Measurements from ENCODE around the gene OR6C3.
"Not testable (repeated sequence)": the region's sequence is repeated elsewhere in the genome, so short reads cannot be mapped to it uniquely, and the experiment has no call there.

OR6C3 gene

GRCh38 chr12:55330446-55330845, at the start of gene OR6C3:
TSS of gene OR6C3 (plus strand) at chr12:55330746. CDS start at chr12:55331701, 955 bp downstream.
- DNase-seq (ENCODE audit: low read depth, low spot score): no peak
- no peak for TF ChIP-seq CTCF (IDR thresholded peaks at IDR 0.05; ENCODE audit: low read depth, low read length)
- in situ Hi-C loops (cut with HindIII; ENCODE audit: low sequenced_read_pairs): no loop called here
- H3K4me3 ChIP-seq (ENCODE audit: low read depth, low read length): no peak within 1 kb of the TSS

GRCh38 chr12:55280991-55281390, 49.6 kb upstream of the OR6C3 start:
- in situ Hi-C loops (cut with HindIII; ENCODE audit: low sequenced_read_pairs): no loop called here
- no peak overlapping the region for H3K4me3 ChIP-seq (ENCODE audit: low read depth, low read length)
- no peak for TF ChIP-seq CTCF (IDR thresholded peaks at IDR 0.05; ENCODE audit: low read depth, low read length)
- no peak for DNase-seq (ENCODE audit: low read depth, low spot score)

- no peak for DNase-seq (ENCODE audit: low read depth, low spot score)
- in situ Hi-C loops (cut with HindIII; ENCODE audit: low sequenced_read_pairs): no loop called here
Observed at GRCh38 chr12:55289999-55290398, 40.5 kb upstream of the OR6C3 start.

GRCh38 chr12:55296469-55296868, 34.1 kb upstream of the OR6C3 start, which contains the start of gene OR6C6:
TSS of gene OR6C6 (minus strand) at chr12:55296569. CDS start at chr12:55295232, 1,337 bp downstream.
- in situ Hi-C loops (cut with HindIII; ENCODE audit: low sequenced_read_pairs): no loop called here
- no peak for DNase-seq (ENCODE audit: low read depth, low spot score)
- H3K4me3 ChIP-seq (ENCODE audit: low read depth, low read length): no peak within 1 kb of the TSS
- no peak for TF ChIP-seq CTCF (IDR thresholded peaks at IDR 0.05; ENCODE audit: low read depth, low read length)

More at GRCh38 chr12:55289999-55290398, 40.5 kb upstream of the OR6C3 start:
- no peak overlapping the region for H3K4me3 ChIP-seq (ENCODE audit: low read depth, low read length)
- no peak for TF ChIP-seq CTCF (IDR thresholded peaks at IDR 0.05; ENCODE audit: low read depth, low read length)

- DNase-seq (ENCODE audit: low read depth, low spot score): no peak
- in situ Hi-C loops (cut with HindIII; ENCODE audit: low sequenced_read_pairs): no loop called here
- no peak for TF ChIP-seq CTCF (IDR thresholded peaks at IDR 0.05; ENCODE audit: low read depth, low read length)
- H3K4me3 ChIP-seq (ENCODE audit: low read depth, low read length): no peak within 1 kb of the TSS
Observed at GRCh38 chr12:55314043-55314442, 16.5 kb upstream of the OR6C3 start, which contains the start of gene OR6C1. TSS of gene OR6C1 (plus strand) at chr12:55314343. CDS start at chr12:55320600, 6,257 bp downstream.

- no peak for DNase-seq (ENCODE audit: low read depth, low spot score)
- no peak overlapping the region for H3K4me3 ChIP-seq (ENCODE audit: low read depth, low read length)
- in situ Hi-C loops (cut with HindIII; ENCODE audit: low sequenced_read_pairs): no loop called here
- TF ChIP-seq CTCF (IDR thresholded peaks at IDR 0.05; ENCODE audit: low read depth, low read length): no peak
Observed at GRCh38 chr12:55320201-55320600, 10.3 kb upstream of the OR6C3 start.

- in situ Hi-C loops (cut with HindIII; ENCODE audit: low sequenced_read_pairs); DNase-seq (ENCODE audit: low read depth, low spot score); H3K4me3 ChIP-seq (ENCODE audit: low read depth, low read length): not testable (repeated sequence)
Observed at GRCh38 chr12:55325801-55326200, 4.7 kb upstream of the OR6C3 start.
